Measurements from ENCODE around the gene LY9. TPM values are rescaled to one million over a fixed set of nuclear protein-coding genes. Genes with fewer than 3 reads are reported as not detected.
A peak's percentile ranks its signal among the peaks of the same experiment; 100 is the strongest.

Gene LY9
- total RNA-seq, 1 experiment from 2014 or later, result not detected

- TF ChIP-seq EZH2 (IDR thresholded peaks at IDR 0.05; ENCODE audit: low read length, unreplicated experiment) (no peak), EZH2phosphoT487 (IDR thresholded peaks at IDR 0.05; ENCODE audit: borderline replicate concordance, low read length) (no peak)
- TF ChIP-seq, protein P1, sequence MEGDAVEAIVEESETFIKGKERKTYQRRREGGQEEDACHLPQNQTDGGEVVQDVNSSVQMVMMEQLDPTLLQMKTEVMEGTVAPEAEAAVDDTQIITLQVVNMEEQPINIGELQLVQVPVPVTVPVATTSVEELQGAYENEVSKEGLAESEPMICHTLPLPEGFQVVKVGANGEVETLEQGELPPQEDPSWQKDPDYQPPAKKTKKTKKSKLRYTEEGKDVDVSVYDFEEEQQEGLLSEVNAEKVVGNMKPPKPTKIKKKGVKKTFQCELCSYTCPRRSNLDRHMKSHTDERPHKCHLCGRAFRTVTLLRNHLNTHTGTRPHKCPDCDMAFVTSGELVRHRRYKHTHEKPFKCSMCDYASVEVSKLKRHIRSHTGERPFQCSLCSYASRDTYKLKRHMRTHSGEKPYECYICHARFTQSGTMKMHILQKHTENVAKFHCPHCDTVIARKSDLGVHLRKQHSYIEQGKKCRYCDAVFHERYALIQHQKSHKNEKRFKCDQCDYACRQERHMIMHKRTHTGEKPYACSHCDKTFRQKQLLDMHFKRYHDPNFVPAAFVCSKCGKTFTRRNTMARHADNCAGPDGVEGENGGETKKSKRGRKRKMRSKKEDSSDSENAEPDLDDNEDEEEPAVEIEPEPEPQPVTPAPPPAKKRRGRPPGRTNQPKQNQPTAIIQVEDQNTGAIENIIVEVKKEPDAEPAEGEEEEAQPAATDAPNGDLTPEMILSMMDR (conservative IDR thresholded peaks at IDR 0.05; ENCODE audit: low read depth, low read length), result no peak
- H3K79me2 ChIP-seq (ENCODE audit: low read length), result no peaks in the 10 kb centered on the region
- no peaks in the 10 kb centered on the region for H4K20me1 ChIP-seq (ENCODE audit: low read length)
- POLR2A ChIA-PET (ENCODE audit: unreplicated experiment), result no interaction called here
- ATAC-seq (no peak), DNase-seq (no peak)
- H3K4me3 ChIP-seq (ENCODE audit: low read length), result no peak overlapping the region
- peaks cover 12% of the 10 kb centered on the region for H3K9me3 ChIP-seq (ENCODE audit: low read length)
- no peaks in the 10 kb centered on the region for H3K27me3 ChIP-seq (ENCODE audit: low read length)
- peaks cover 11% of the 10 kb centered on the region for H3K4me1 ChIP-seq (ENCODE audit: insufficient read depth, low read length)
- no peak overlapping the region for H3K9ac ChIP-seq (ENCODE audit: low read length)
- H3F3A ChIP-seq (ENCODE audit: low read length, unreplicated experiment), result no peaks in the 10 kb centered on the region
- no peaks in the 10 kb centered on the region for H3K36me3 ChIP-seq (ENCODE audit: low read depth, low read length)
- no peaks in the 10 kb centered on the region for H3K9me2 ChIP-seq (replicated peaks; ENCODE audit: low read length)
- CTCF ChIA-PET, result no interaction called here
- no TSS peak for BruUV-seq (replicated peaks)
- intact Hi-C loops (cut with micrococcal nuclease), result no loop called here
- H3K4me2 ChIP-seq (ENCODE audit: low read length), result no peak overlapping the region
- H2AFZ ChIP-seq (ENCODE audit: low read length), result no peak overlapping the region
- H3K27ac ChIP-seq (ENCODE audit: low read length), result no peak overlapping the region
Observed at GRCh38 chr1:160810486-160810885, 14.5 kb downstream of the LY9 start.

DNA sequence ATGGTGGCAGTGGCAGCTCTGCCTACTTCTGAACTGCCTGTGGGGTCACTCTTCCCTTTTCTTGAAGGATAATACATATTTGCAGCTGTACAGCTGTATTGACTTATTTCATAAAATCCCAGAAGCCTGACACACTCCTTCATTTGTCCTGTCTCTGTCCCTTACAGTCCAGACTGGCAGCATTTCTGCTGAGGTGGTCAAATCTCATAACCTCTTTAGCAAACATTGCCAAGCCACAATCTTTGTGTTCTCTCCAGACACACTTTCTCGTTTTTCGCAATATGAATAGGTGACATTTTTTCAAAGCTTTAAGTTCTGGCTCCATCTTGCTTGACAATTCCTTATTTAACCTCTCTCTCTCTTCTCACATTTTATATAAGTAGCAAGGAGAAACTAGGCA lies 15.2 kb downstream of the LY9 start:
- DNase-seq, result no peak
- H3K27ac ChIP-seq (ENCODE audit: low read length), result no peak overlapping the region
- CTCF ChIA-PET, result no interaction called here

GRCh38 chr1:160813215-160813614 lies 17.2 kb downstream of the LY9 start:
- H3F3A ChIP-seq (ENCODE audit: low read length, unreplicated experiment), result no peaks in the 10 kb centered on the region
- intact Hi-C loops (cut with micrococcal nuclease), result no loop called here
- no peak overlapping the region for H3K9ac ChIP-seq (ENCODE audit: low read length)
- DNase-seq (peak; percentile 91), ATAC-seq (peak; percentile 98)
- H2AFZ ChIP-seq (ENCODE audit: low read length), result no peak overlapping the region
- BruUV-seq (replicated peaks), result no TSS peak
- no peaks in the 10 kb centered on the region for H3K9me3 ChIP-seq (ENCODE audit: low read length)
- no peaks in the 10 kb centered on the region for H3K27me3 ChIP-seq (ENCODE audit: low read length)
- H3K4me3 ChIP-seq (ENCODE audit: low read length), result no peak overlapping the region
- TF ChIP-seq, protein P1 (conservative IDR thresholded peaks at IDR 0.05; ENCODE audit: low read depth, low read length), result no peak
- TF ChIP-seq EZH2 (IDR thresholded peaks at IDR 0.05; ENCODE audit: low read length, unreplicated experiment) (no peak), EZH2phosphoT487 (IDR thresholded peaks at IDR 0.05; ENCODE audit: borderline replicate concordance, low read length) (no peak)
- H4K20me1 ChIP-seq (ENCODE audit: low read length), result no peaks in the 10 kb centered on the region
- POLR2A ChIA-PET (ENCODE audit: unreplicated experiment), result no interaction called here
- H3K27ac ChIP-seq (ENCODE audit: low read length), result no peak overlapping the region
- peaks cover 11% of the 10 kb centered on the region for H3K4me1 ChIP-seq (ENCODE audit: insufficient read depth, low read length)
- no peaks in the 10 kb centered on the region for H3K9me2 ChIP-seq (replicated peaks; ENCODE audit: low read length)
- no peaks in the 10 kb centered on the region for H3K36me3 ChIP-seq (ENCODE audit: low read depth, low read length)
- no peaks in the 10 kb centered on the region for H3K79me2 ChIP-seq (ENCODE audit: low read length)
- peak overlapping the region; percentile 33 for H3K4me2 ChIP-seq (ENCODE audit: low read length)
- CTCF ChIA-PET, result no interaction called here

More for the DNA sequence above, 15.2 kb downstream of the LY9 start:
- no peak for ATAC-seq
- no peak overlapping the region for H3K4me2 ChIP-seq (ENCODE audit: low read length)
- peaks cover 11% of the 10 kb centered on the region for H3K4me1 ChIP-seq (ENCODE audit: insufficient read depth, low read length)
- peaks cover 9% of the 10 kb centered on the region for H3K9me3 ChIP-seq (ENCODE audit: low read length)
- no peaks in the 10 kb centered on the region for H3K27me3 ChIP-seq (ENCODE audit: low read length)
- H3K36me3 ChIP-seq (ENCODE audit: low read depth, low read length), result no peaks in the 10 kb centered on the region
- BruUV-seq (replicated peaks), result no TSS peak
- intact Hi-C loops (cut with micrococcal nuclease), result no loop called here
- H4K20me1 ChIP-seq (ENCODE audit: low read length), result no peaks in the 10 kb centered on the region
- H3F3A ChIP-seq (ENCODE audit: low read length, unreplicated experiment), result no peaks in the 10 kb centered on the region
- no peak overlapping the region for H3K9ac ChIP-seq (ENCODE audit: low read length)
- H3K9me2 ChIP-seq (replicated peaks; ENCODE audit: low read length), result no peaks in the 10 kb centered on the region
- POLR2A ChIA-PET (ENCODE audit: unreplicated experiment), result no interaction called here
- no peak overlapping the region for H3K4me3 ChIP-seq (ENCODE audit: low read length)
- TF ChIP-seq, protein P1 (conservative IDR thresholded peaks at IDR 0.05; ENCODE audit: low read depth, low read length), result no peak
- TF ChIP-seq EZH2phosphoT487 (IDR thresholded peaks at IDR 0.05; ENCODE audit: borderline replicate concordance, low read length), result no peak
- TF ChIP-seq EZH2 (IDR thresholded peaks at IDR 0.05; ENCODE audit: low read length, unreplicated experiment), result no peak
- no peaks in the 10 kb centered on the region for H3K79me2 ChIP-seq (ENCODE audit: low read length)
- H2AFZ ChIP-seq (ENCODE audit: low read length), result no peak overlapping the region
